PC-3 (cell line): Measurements from ENCODE around the gene PREPL. TPM values are rescaled to one million over a fixed set of nuclear protein-coding genes. Genes with fewer than 3 reads are reported as not detected.

Experiments used
- ATAC-seq: fragments of 200-7000 bp; cut with Tn5 transposase; 2 replicates; pipeline ENCODE4 v1.9.1; 2020; ENCODE audit warnings: mild to moderate bottlenecking, moderate library complexity
- BruUV-seq: library from RNA; stranded (reverse); fragments of 400-500 nt; replicated peaks from 2 replicates; lab custom pipeline; 2021; lab: Mats Ljungman, UMichigan
- CTCF ChIA-PET: fragments of 300-600 bp; sonication (Branson Sonifier 250); formaldehyde crosslinking; loops from one replicate; lab custom pipeline; 2022; ENCODE audit warnings: antibody characterized with exemption; lab: Charles Lee
- POLR2A ChIA-PET: fragments of 300-600 bp; sonication (Branson Sonifier 250); formaldehyde crosslinking; loops from one replicate; lab custom pipeline; 2022; ENCODE audit warnings: antibody characterized with exemption; ENCODE audit not compliant: unreplicated experiment; lab: Charles Lee
- DNase-seq: peaks from one replicate; pipeline ENCODE4 v3.0.0-alpha.2; 2015
- H2AFZ ChIP-seq: fragments of 300-600 bp; sonication (generic); 2 replicates; pipeline ENCODE4 v1.6.0; 2016; ENCODE audit warnings: antibody characterized with exemption, low read length
- H3F3A ChIP-seq: fragments of 300-600 bp; sonication (generic); one replicate; pipeline ENCODE4 v1.6.0; 2017; ENCODE audit warnings: antibody characterized with exemption, low read length, control low read depth, mild to moderate bottlenecking; ENCODE audit not compliant: unreplicated experiment
- H3K27ac ChIP-seq: fragments of 300-600 bp; sonication (generic); 2 replicates; pipeline ENCODE4 v1.5.1; 2016; ENCODE audit warnings: mild to moderate bottlenecking, low read length
- H3K27me3 ChIP-seq: fragments of 300-600 bp; sonication (generic); 2 replicates; pipeline ENCODE4 v1.6.1; 2016; ENCODE audit warnings: low read length, mixed read lengths
- H3K36me3 ChIP-seq: fragments of 300-600 bp; sonication (generic); 2 replicates; pipeline ENCODE4 v1.6.1; 2016; ENCODE audit warnings: low read depth, mixed run types, low read length, mixed read lengths
- H3K4me1 ChIP-seq: fragments of 300-600 bp; sonication (generic); 2 replicates; pipeline ENCODE4 v1.5.1; 2016; ENCODE audit warnings: low read length; ENCODE audit not compliant: insufficient read depth
- H3K4me2 ChIP-seq: fragments of 300-600 bp; sonication (generic); 2 replicates; pipeline ENCODE4 v1.6.0; 2016; ENCODE audit warnings: low read length
- H3K4me3 ChIP-seq: fragments of 300-600 bp; sonication (generic); 2 replicates; pipeline ENCODE4 v1.5.1; 2016; ENCODE audit warnings: mild to moderate bottlenecking, low read length, mixed read lengths
- H3K79me2 ChIP-seq: fragments of 300-600 bp; sonication (generic); 2 replicates; pipeline ENCODE4 v1.6.1; 2017; ENCODE audit warnings: low read length, mixed read lengths
- H3K9ac ChIP-seq: fragments of 300-600 bp; sonication (generic); 2 replicates; pipeline ENCODE4 v1.6.0; 2016; ENCODE audit warnings: mild to moderate bottlenecking, low read length
- H3K9me2 ChIP-seq: fragments of 300-600 bp; sonication (generic); replicated peaks from 2 replicates; pipeline ENCODE4 v1.6.1; 2016; ENCODE audit warnings: mixed run types, low read length, mixed read lengths
- H3K9me3 ChIP-seq: fragments of 300-600 bp; sonication (generic); 2 replicates; pipeline ENCODE4 v1.6.1; 2016; ENCODE audit warnings: low read length, mixed read lengths
- H4K20me1 ChIP-seq: fragments of 300-600 bp; sonication (generic); 2 replicates; pipeline ENCODE4 v1.6.1; 2016; ENCODE audit warnings: low read length, mixed read lengths
- EZH2 ChIP-seq: fragments of 300-600 bp; sonication (generic); IDR thresholded peaks from one replicate; pipeline ENCODE4 v1.6.1; 2017; ENCODE audit warnings: antibody characterized with exemption, mild to moderate bottlenecking, low read length; ENCODE audit not compliant: unreplicated experiment
- EZH2phosphoT487 ChIP-seq: fragments of 300-600 bp; sonication (generic); IDR thresholded peaks from 2 replicates; pipeline ENCODE4 v1.6.1; 2018; ENCODE audit warnings: mild to moderate bottlenecking, antibody characterized with exemption, low read length, borderline replicate concordance
- intact Hi-C: fragments of 100-400 bp; cut with micrococcal nuclease; formaldehyde crosslinking; loops from 2 replicates; pipeline ENCODE4 v1.9.0; 2023
- total RNA-seq: library from RNA; depleted of rRNA; stranded (reverse); fragments of >200 nt; gene quantifications from 2 replicates; pipeline ENCODE4 v1.2.3, GENCODE V29; 2014
- TF ChIP-seq, protein P1 (sequence below): fragments of 300-600 bp; sonication (generic); conservative IDR thresholded peaks from 2 replicates; pipeline ENCODE4 v1.5.1; 2017; ENCODE audit warnings: antibody characterized with exemption, low read depth, mild to moderate bottlenecking, low read length

The PREPL gene
- total RNA-seq, 1 experiment from 2014 or later, result 36.2 TPM

DNA sequence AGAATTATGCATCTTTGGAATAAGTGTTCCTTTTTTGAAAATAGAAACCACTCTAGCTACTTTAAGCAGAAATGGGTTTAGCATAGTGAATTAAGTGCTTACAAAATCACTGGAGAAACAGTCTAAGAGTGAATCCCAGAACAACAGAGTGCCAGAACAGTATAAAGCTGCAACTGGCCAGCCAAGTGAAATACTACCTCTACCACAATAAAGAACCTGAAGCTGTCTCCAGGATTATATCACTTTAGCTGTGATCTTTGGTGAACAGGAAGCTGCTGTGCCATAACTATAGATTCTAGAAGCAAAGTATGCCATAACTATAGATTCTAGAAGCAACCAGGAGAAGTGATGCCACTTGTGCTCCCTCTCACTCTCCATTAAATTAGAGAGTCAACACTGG lies 8.1 kb upstream of the PREPL start:
- peaks cover 33% of the 10 kb centered on the region for H3K79me2 ChIP-seq
- H3K9me3 ChIP-seq, result no peaks in the 10 kb centered on the region
- no peak overlapping the region for H3K4me3 ChIP-seq
- H3F3A ChIP-seq, result no peaks in the 10 kb centered on the region
- POLR2A ChIA-PET, result no interaction called here
- intact Hi-C loops, result no loop called here
- no peaks in the 10 kb centered on the region for H3K4me1 ChIP-seq
- CTCF ChIA-PET, result no interaction called here
- H2AFZ ChIP-seq, result no peak overlapping the region
- BruUV-seq, result no TSS peak
- no peak overlapping the region for H3K9ac ChIP-seq
- H3K27me3 ChIP-seq, result no peaks in the 10 kb centered on the region
- no peak for DNase-seq
- no peak for ATAC-seq
- no peak overlapping the region for H3K27ac ChIP-seq
- no peaks in the 10 kb centered on the region; the same call in 1 of the 2 replicates for H3K9me2 ChIP-seq
- H3K36me3 ChIP-seq, result no peaks in the 10 kb centered on the region
- TF ChIP-seq EZH2 (no peak), EZH2phosphoT487 (no peak)
- TF ChIP-seq, protein P1, sequence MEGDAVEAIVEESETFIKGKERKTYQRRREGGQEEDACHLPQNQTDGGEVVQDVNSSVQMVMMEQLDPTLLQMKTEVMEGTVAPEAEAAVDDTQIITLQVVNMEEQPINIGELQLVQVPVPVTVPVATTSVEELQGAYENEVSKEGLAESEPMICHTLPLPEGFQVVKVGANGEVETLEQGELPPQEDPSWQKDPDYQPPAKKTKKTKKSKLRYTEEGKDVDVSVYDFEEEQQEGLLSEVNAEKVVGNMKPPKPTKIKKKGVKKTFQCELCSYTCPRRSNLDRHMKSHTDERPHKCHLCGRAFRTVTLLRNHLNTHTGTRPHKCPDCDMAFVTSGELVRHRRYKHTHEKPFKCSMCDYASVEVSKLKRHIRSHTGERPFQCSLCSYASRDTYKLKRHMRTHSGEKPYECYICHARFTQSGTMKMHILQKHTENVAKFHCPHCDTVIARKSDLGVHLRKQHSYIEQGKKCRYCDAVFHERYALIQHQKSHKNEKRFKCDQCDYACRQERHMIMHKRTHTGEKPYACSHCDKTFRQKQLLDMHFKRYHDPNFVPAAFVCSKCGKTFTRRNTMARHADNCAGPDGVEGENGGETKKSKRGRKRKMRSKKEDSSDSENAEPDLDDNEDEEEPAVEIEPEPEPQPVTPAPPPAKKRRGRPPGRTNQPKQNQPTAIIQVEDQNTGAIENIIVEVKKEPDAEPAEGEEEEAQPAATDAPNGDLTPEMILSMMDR, result no peak
- H3K4me2 ChIP-seq, result no peak overlapping the region
- no peaks in the 10 kb centered on the region for H4K20me1 ChIP-seq

DNA sequence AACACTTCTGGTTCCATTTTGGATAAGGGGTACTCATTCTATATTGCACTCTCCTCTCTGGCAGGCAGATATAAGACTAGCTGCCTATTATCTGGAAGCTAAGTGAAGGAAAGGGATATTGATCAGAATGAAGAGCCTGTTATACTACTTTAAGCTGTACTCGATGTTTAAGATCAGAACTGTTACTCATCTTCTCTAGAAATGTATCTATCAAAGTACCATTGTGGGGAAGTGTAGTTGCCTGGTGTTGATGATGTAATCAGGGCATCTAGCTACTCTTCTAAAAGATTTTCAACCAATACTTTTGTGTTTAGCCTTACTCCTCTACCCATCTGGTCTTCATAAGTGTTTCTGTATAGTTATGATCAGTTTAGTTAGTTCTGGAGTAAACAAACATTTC lies 6.3 kb upstream of the PREPL start:
- ChIA-PET CTCF (no interaction called here), POLR2A (no interaction called here)
- H3K27me3 ChIP-seq, result no peaks in the 10 kb centered on the region
- no peaks in the 10 kb centered on the region; the same call in 1 of the 2 replicates for H3K9me2 ChIP-seq
- H3K27ac ChIP-seq, result no peak overlapping the region
- no peaks in the 10 kb centered on the region for H3K36me3 ChIP-seq
- BruUV-seq, result no TSS peak
- ATAC-seq (no peak), DNase-seq (no peak)
- H3K9me3 ChIP-seq, result no peaks in the 10 kb centered on the region
- intact Hi-C loops, result no loop called here
- TF ChIP-seq EZH2phosphoT487 (no peak), EZH2 (no peak)
- TF ChIP-seq, protein P1, result no peak
- no peak overlapping the region for H3K4me2 ChIP-seq
- H3K4me3 ChIP-seq, result no peak overlapping the region
- H2AFZ ChIP-seq, result no peak overlapping the region
- H3K4me1 ChIP-seq, result no peaks in the 10 kb centered on the region
- no peaks in the 10 kb centered on the region for H4K20me1 ChIP-seq
- H3F3A ChIP-seq, result no peaks in the 10 kb centered on the region
- H3K79me2 ChIP-seq, result peaks cover 51% of the 10 kb centered on the region
- no peak overlapping the region for H3K9ac ChIP-seq

DNA sequence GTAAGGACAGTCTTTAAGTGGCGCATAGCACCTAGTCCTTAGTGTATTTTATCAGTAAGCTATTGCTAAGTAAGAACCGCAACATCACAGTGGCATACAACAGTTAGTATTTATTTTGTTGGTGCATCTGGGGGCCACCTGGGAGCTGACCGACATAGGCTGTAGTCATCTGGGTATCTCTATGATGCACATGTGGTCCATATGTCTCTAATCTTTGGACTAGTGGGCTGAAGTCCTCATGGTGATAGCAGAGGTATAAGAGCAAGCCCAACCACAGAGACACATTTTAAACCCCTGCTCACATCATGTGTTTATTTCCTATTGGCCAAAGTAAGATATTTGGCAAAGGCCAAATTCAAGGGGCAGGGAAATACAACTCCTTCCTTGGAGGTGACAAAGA lies 3.3 kb upstream of the PREPL start:
- H4K20me1 ChIP-seq, result no peaks in the 10 kb centered on the region
- H3K9ac ChIP-seq, result no peak overlapping the region
- TF ChIP-seq, protein P1, result no peak
- no peak for TF ChIP-seq EZH2phosphoT487
- no peak for TF ChIP-seq EZH2
- ATAC-seq (no peak), DNase-seq (no peak)
- no peak overlapping the region for H3K4me2 ChIP-seq
- no peaks in the 10 kb centered on the region; the same call in 1 of the 2 replicates for H3K9me2 ChIP-seq
- H3K79me2 ChIP-seq, result peaks cover 69% of the 10 kb centered on the region
- ChIA-PET POLR2A (no interaction called here), CTCF (no interaction called here)
- no peak overlapping the region for H3K4me3 ChIP-seq
- no peak overlapping the region for H3K27ac ChIP-seq
- no TSS peak for BruUV-seq
- H3K36me3 ChIP-seq, result no peaks in the 10 kb centered on the region
- H2AFZ ChIP-seq, result no peak overlapping the region
- H3K27me3 ChIP-seq, result no peaks in the 10 kb centered on the region
- H3K4me1 ChIP-seq, result peaks cover 8% of the 10 kb centered on the region
- H3F3A ChIP-seq, result no peaks in the 10 kb centered on the region
- no peaks in the 10 kb centered on the region for H3K9me3 ChIP-seq
- intact Hi-C loops, result loop anchor here (5.0 kb wide), 1 partner anchor 192 kb away; no protein-coding TSS in a partner anchor
